CD14-positive monocyte (primary cell): ENCODE data around the gene CIZ1. TPM values are rescaled to one million over a fixed set of nuclear protein-coding genes. Genes with fewer than 3 reads are reported as not detected.
A peak's percentile ranks its signal among the peaks of the same experiment; 100 is the strongest.

Experiments
- DNase-seq, 3 donors: peaks; one replicate each; pipeline ENCODE4 v3.0.0-alpha.2; 2011 to 2022
- H2AFZ ChIP-seq: 2 replicates; pipeline ENCODE4 v1.6.0; 2012; ENCODE audit warnings: mild to moderate bottlenecking, low read depth, low read length, inconsistent platforms; ENCODE audit not compliant: insufficient read depth, poor library complexity, severe bottlenecking
- H3K27ac ChIP-seq, 2 donors: 1 replicate in 1 of 2; 2 replicates in 1 of 2; pipeline ENCODE4 v1.5.1; 2012 to 2013; ENCODE audit warnings: low read length in 2 of 2, control low read depth in 1 of 2, inconsistent platforms in 1 of 2, low read depth in 1 of 2, mild to moderate bottlenecking in 1 of 2
- H3K27me3 ChIP-seq, 2 donors: one replicate each; pipeline versions ENCODE4 v1.6.0 to v1.6.1; 2011 to 2013; ENCODE audit warnings: low read length in 2 of 2; ENCODE audit not compliant: control insufficient read depth in 2 of 2, insufficient read depth in 2 of 2
- H3K36me3 ChIP-seq, 2 donors: replicated peaks in 1 of 2; 1 replicate in 1 of 2; 2 replicates in 1 of 2; pipeline versions ENCODE4 v1.5.1 to v1.6.1; 2012 to 2013; ENCODE audit warnings: low read length in 2 of 2, control low read depth in 1 of 2, inconsistent platforms in 1 of 2, mild to moderate bottlenecking in 1 of 2; ENCODE audit not compliant: insufficient read depth in 2 of 2, control insufficient read depth in 1 of 2
- H3K4me1 ChIP-seq, 2 donors: 1 replicate in 1 of 2; 2 replicates in 1 of 2; pipeline versions ENCODE4 v1.5.1 to v1.6.1; 2012 to 2013; ENCODE audit warnings: low read length in 2 of 2, control low read depth in 1 of 2, inconsistent platforms in 1 of 2, mild to moderate bottlenecking in 1 of 2, moderate library complexity in 1 of 2; ENCODE audit not compliant: insufficient read depth in 2 of 2, control insufficient read depth in 1 of 2
- H3K4me2 ChIP-seq: replicated peaks from 2 replicates; pipeline ENCODE3; 2012; ENCODE audit warnings: low read length, moderate library complexity, mild to moderate bottlenecking; ENCODE audit not compliant: poor library complexity, severe bottlenecking; ENCODE audit errors: extremely low read depth
- H3K4me3 ChIP-seq, 3 experiments: fragments of 200-600 bp in 1 of 3; sonication (generic) in 1 of 3; replicated peaks in 1 of 3; 1 replicate in 2 of 3; 2 replicates in 1 of 3; pipeline ENCODE4 v1.5.1; 2011 to 2013; ENCODE audit warnings: low read length in 3 of 3, mild to moderate bottlenecking in 3 of 3, control low read depth in 2 of 3, low read depth in 2 of 3, inconsistent platforms in 1 of 3, moderate library complexity in 1 of 3
- H3K79me2 ChIP-seq: 2 replicates; pipeline ENCODE4 v1.6.0; 2012; ENCODE audit warnings: mild to moderate bottlenecking, control low read depth, inconsistent platforms, low read length, moderate library complexity; ENCODE audit not compliant: insufficient read depth
- H3K9ac ChIP-seq: 2 replicates; pipeline ENCODE4 v1.6.0; 2017; ENCODE audit warnings: low read length, mild to moderate bottlenecking; ENCODE audit not compliant: insufficient read depth, poor library complexity, severe bottlenecking
- H3K9me3 ChIP-seq, 2 donors: replicated peaks in 1 of 2; 1 replicate in 1 of 2; 2 replicates in 1 of 2; pipeline versions ENCODE4 v1.5.1 to v1.6.1; 2012 to 2013; ENCODE audit warnings: low read length in 2 of 2, control low read depth in 1 of 2; ENCODE audit not compliant: control insufficient read depth in 1 of 2, insufficient read depth in 1 of 2
- H4K20me1 ChIP-seq: 2 replicates; pipeline ENCODE4 v1.6.0; 2012; ENCODE audit warnings: mild to moderate bottlenecking, low read length, control low read depth, moderate library complexity; ENCODE audit not compliant: insufficient read depth
- H3K27ac Mint-ChIP-seq, 7 donors: one replicate each; pipeline ENCODE4 v1.8.0; 2020; ENCODE audit warnings: mild to moderate bottlenecking in 7 of 7, mixed read lengths in 7 of 7, moderate library complexity in 6 of 7, inconsistent platforms in 2 of 7
- H3K27me3 Mint-ChIP-seq, 3 donors: one replicate each; pipeline ENCODE4 v1.8.0; 2021 to 2022; ENCODE audit warnings: low read depth in 3 of 3, mild to moderate bottlenecking in 3 of 3, mixed read lengths in 3 of 3, moderate library complexity in 3 of 3, inconsistent platforms in 1 of 3
- H3K36me3 Mint-ChIP-seq, 2 donors: one replicate each; pipeline ENCODE4 v1.8.0; 2020; ENCODE audit warnings: mixed read lengths in 2 of 2, inconsistent platforms in 1 of 2, mild to moderate bottlenecking in 1 of 2
- H3K4me1 Mint-ChIP-seq: one replicate; pipeline ENCODE4 v1.8.0; 2020; ENCODE audit warnings: mild to moderate bottlenecking, mixed read lengths
- H3K4me3 Mint-ChIP-seq, 2 donors: one replicate each; pipeline ENCODE4 v1.8.0; 2020; ENCODE audit warnings: mild to moderate bottlenecking in 2 of 2, mixed read lengths in 2 of 2, moderate library complexity in 1 of 2
- H3K9me3 Mint-ChIP-seq, 7 donors: one replicate each; pipeline ENCODE4 v1.8.0; 2020 to 2022; ENCODE audit warnings: mixed read lengths in 7 of 7, mild to moderate bottlenecking in 6 of 7, moderate library complexity in 6 of 7, inconsistent platforms in 2 of 7
- CTCF ChIP-seq: fragments of 200-600 bp; IDR thresholded peaks from one replicate; pipeline ENCODE4 v1.8.0; 2022; ENCODE audit warnings: antibody characterized with exemption, mild to moderate bottlenecking
- WGBS: methylation state at CpG from one replicate; pipeline ENCODE4 v1.1.5; 2013; ENCODE audit warnings: missing lambda C conversion rate; ENCODE audit not compliant: insufficient coverage; 5-methylcytosine and 5-hydroxymethylcytosine counted together
- intact Hi-C, 2 donors: fragments of 100-400 bp; cut with micrococcal nuclease; formaldehyde crosslinking; loops; one replicate each; pipeline versions ENCODE4 v1.15.0 to v1.15.1; 2023
- polyA plus RNA-seq, 3 donors: library from polyadenylated mRNA; depleted of rRNA in 1 of 3; unstranded in 2 of 3; stranded (reverse) in 1 of 3; fragments of 300-500 nt in 2 of 3; fragments of >200 nt in 1 of 3; fragmentation: Illumina TruSeq in 2 of 3; gene quantifications; 1 replicate in 2 of 3; 2 replicates in 1 of 3; pipeline ENCODE4 v1.2.3, GENCODE V29; 2012 to 2021

CIZ1 gene
- polyA plus RNA-seq, 3 donors, result 3.4 to 53.7 (median 5.9) TPM

- no peak overlapping the region for H3K27ac Mint-ChIP-seq
- H3K36me3 Mint-ChIP-seq, result no peaks in the 10 kb centered on the region
- H3K9me3 Mint-ChIP-seq, result no peaks in the 10 kb centered on the region
- H3K27me3 Mint-ChIP-seq, result peaks cover 0 to 5% (median 2%) of the 10 kb centered on the region in 3 donors
- Histone ChIP-seq H3K36me3 (no peaks in the 10 kb centered on the region), H4K20me1 (no peaks in the 10 kb centered on the region), H3K4me3 (no peak overlapping the region), H3K4me2 (peak overlapping the region; percentile 15), H3K9ac (no peak overlapping the region), H3K4me1 (peaks cover 6 to 10% of the 10 kb centered on the region in 2 donors), H3K27me3 (no peaks in the 10 kb centered on the region), H3K27ac (no peak overlapping the region), H3K79me2 (no peaks in the 10 kb centered on the region), H3K9me3 (no peaks in the 10 kb centered on the region), H2AFZ (no peak overlapping the region)
- no peak for TF ChIP-seq CTCF
- WGBS, result 77% methylated on average over 8 of the region's 8 CpGs
- H3K4me1 Mint-ChIP-seq, result peaks cover 14% of the 10 kb centered on the region
- H3K4me3 Mint-ChIP-seq, result no peak overlapping the region
- intact Hi-C loops, result no loop called here
- DNase-seq, result no peak
Measured at GRCh38 chr9:128143525-128144238, 47.7 kb downstream of the CIZ1 start.

GRCh38 chr9:128142596-128142995, 48.8 kb downstream of the CIZ1 start:
- Histone ChIP-seq H3K79me2 (no peaks in the 10 kb centered on the region), H2AFZ (no peak overlapping the region), H3K27ac (no peak overlapping the region), H3K9me3 (no peaks in the 10 kb centered on the region), H3K4me2 (no peak overlapping the region), H3K9ac (no peak overlapping the region), H3K4me3 (no peak overlapping the region), H3K36me3 (no peaks in the 10 kb centered on the region), H4K20me1 (no peaks in the 10 kb centered on the region), H3K4me1 (peaks cover 6 to 10% of the 10 kb centered on the region in 2 donors), H3K27me3 (no peaks in the 10 kb centered on the region)
- no peak overlapping the region for H3K4me3 Mint-ChIP-seq
- peak overlapping the region in 1 of 7 donors; percentile 60 for H3K27ac Mint-ChIP-seq
- no peaks in the 10 kb centered on the region for H3K9me3 Mint-ChIP-seq
- no peaks in the 10 kb centered on the region for H3K36me3 Mint-ChIP-seq
- H3K27me3 Mint-ChIP-seq, result peaks cover 0 to 4% (median 2%) of the 10 kb centered on the region in 3 donors
- no peak for TF ChIP-seq CTCF
- WGBS, result no CpG with 5 or more reads among the region's 2 CpGs
- intact Hi-C loops, result no loop called here
- DNase-seq, result no peak
- H3K4me1 Mint-ChIP-seq, result peaks cover 14% of the 10 kb centered on the region
